DND-41 (cell line): ENCODE data around the gene NKAIN4.

Experiments
- CTCF ChIP-seq: IDR thresholded peaks from 2 replicates; pipeline ENCODE4 v1.5.1; 2012; ENCODE audit warnings: borderline replicate concordance, low read length, moderate library complexity, mild to moderate bottlenecking; ENCODE audit not compliant: poor library complexity, severe bottlenecking; ENCODE audit errors: extremely low read depth
- EZH2 ChIP-seq: IDR thresholded peaks from 3 replicates; pipeline ENCODE4 v1.6.1; 2012; ENCODE audit warnings: borderline replicate concordance, low read depth, mild to moderate bottlenecking, moderate library complexity, low read length, inconsistent platforms; ENCODE audit not compliant: severe bottlenecking

GRCh38 chr20:63278661-63279060 is 24.4 kb upstream of the NKAIN4 start:
- TF ChIP-seq CTCF (peak; percentile 25), EZH2 (no peak)
